PC-9 (cell line): ENCODE results near the gene PGP.

Experiments
- EZH2 ChIP-seq: fragments of 200-600 bp; sonication (generic); IDR thresholded peaks from 2 replicates; pipeline ENCODE4 v1.8.0; 2017; ENCODE audit warnings: antibody characterized with exemption, low read depth
- TF ChIP-seq, protein P1 (sequence below): fragments of 200-600 bp; sonication (generic); conservative IDR thresholded peaks from 2 replicates; pipeline ENCODE4 v1.6.1; 2017; ENCODE audit warnings: mixed run types, antibody characterized with exemption, mild to moderate bottlenecking, moderate library complexity

GRCh38 chr16:2199621-2200139 is 15.0 kb downstream of the PGP start:
- TF ChIP-seq, protein P1, sequence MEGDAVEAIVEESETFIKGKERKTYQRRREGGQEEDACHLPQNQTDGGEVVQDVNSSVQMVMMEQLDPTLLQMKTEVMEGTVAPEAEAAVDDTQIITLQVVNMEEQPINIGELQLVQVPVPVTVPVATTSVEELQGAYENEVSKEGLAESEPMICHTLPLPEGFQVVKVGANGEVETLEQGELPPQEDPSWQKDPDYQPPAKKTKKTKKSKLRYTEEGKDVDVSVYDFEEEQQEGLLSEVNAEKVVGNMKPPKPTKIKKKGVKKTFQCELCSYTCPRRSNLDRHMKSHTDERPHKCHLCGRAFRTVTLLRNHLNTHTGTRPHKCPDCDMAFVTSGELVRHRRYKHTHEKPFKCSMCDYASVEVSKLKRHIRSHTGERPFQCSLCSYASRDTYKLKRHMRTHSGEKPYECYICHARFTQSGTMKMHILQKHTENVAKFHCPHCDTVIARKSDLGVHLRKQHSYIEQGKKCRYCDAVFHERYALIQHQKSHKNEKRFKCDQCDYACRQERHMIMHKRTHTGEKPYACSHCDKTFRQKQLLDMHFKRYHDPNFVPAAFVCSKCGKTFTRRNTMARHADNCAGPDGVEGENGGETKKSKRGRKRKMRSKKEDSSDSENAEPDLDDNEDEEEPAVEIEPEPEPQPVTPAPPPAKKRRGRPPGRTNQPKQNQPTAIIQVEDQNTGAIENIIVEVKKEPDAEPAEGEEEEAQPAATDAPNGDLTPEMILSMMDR: no peak
- TF ChIP-seq EZH2: no peak
